GM10266 (cell line): ENCODE results near the gene NOL3.

Experiments used
- DNase-seq: peaks from one replicate; pipeline ENCODE4 v3.0.0; 2012; ENCODE audit errors: extremely low spot score
- CTCF ChIP-seq: IDR thresholded peaks from 2 replicates; pipeline ENCODE4 v1.5.1; 2012; ENCODE audit warnings: mild to moderate bottlenecking, low read depth; ENCODE audit not compliant: control insufficient read depth, insufficient read depth; ENCODE audit errors: missing control alignments

Gene NOL3

GRCh38 chr16:67149276-67150046 lies 20.9 kb upstream of the NOL3 start:
- DNase-seq = no peak
- no peak for TF ChIP-seq CTCF

GRCh38 chr16:67150047-67150832 lies 20.1 kb upstream of the NOL3 start:
- DNase-seq = peak; percentile 89

GRCh38 chr16:67150833-67151396 lies 19.4 kb upstream of the NOL3 start, which contains the start of gene B3GNT9:
TSS of gene B3GNT9 (minus strand) at chr16:67150998. CDS start at chr16:67150485, 513 bp downstream.
- peak; percentile 86 for DNase-seq
- no peak for TF ChIP-seq CTCF

More at GRCh38 chr16:67150047-67150832, 20.1 kb upstream of the NOL3 start:
- TF ChIP-seq CTCF = peak; percentile 27

- peak; percentile 35 for DNase-seq
- TF ChIP-seq CTCF = no peak
Observed at GRCh38 chr16:67151431-67152097, 18.8 kb upstream of the NOL3 start.

GRCh38 chr16:67154578-67155294 lies 15.6 kb upstream of the NOL3 start:
- TF ChIP-seq CTCF = no peak
- DNase-seq = no peak

GRCh38 chr16:67155295-67156142 lies 14.8 kb upstream of the NOL3 start:
- peak; percentile 94 for DNase-seq
- peak; percentile 96 for TF ChIP-seq CTCF
